GM21717 (cell line): ENCODE data around the gene IL7R.
"Not testable (repeated sequence)": the region's sequence is repeated elsewhere in the genome, so short reads cannot be mapped to it uniquely, and the experiment has no call there.

ENCODE experiments used
- ATAC-seq: cut with Tn5 transposase; IDR thresholded peaks from one replicate; pipeline ENCODE4 v1.9.1; 2021; ENCODE audit warnings: mild to moderate bottlenecking, moderate library complexity; ENCODE audit not compliant: unreplicated experiment

Gene IL7R

DNA sequence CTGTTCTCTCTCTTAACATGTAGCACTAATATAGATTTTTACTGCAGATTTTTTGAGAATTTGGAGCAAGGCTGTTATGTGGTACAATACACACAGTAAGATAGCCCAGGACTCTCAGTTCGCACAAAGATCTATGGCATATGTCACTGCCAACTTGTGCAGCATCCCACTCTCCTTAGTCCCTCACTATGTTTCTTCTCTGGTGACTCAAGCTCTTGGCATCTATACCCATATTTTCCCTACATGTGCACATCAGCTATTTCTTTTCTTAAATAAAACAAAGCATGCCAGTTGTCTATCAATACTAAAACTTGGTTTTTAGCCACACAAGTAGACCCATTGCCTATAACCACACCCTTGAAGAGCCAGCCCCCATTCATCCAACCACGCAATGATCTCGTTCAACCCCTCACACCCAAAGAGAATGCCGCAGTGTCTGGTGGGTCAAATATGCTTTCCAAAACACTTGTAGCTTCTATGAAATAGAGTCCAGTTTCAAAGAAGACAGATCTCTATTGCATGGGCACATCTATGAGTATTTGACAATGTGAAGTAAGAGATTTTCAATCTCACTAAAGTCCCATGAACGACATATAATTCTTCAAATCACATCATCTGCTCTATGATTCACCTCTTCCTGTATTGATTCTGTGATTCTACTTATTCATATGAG lies 18.2 kb upstream of the IL7R start:
- ATAC-seq = no peak

DNA sequence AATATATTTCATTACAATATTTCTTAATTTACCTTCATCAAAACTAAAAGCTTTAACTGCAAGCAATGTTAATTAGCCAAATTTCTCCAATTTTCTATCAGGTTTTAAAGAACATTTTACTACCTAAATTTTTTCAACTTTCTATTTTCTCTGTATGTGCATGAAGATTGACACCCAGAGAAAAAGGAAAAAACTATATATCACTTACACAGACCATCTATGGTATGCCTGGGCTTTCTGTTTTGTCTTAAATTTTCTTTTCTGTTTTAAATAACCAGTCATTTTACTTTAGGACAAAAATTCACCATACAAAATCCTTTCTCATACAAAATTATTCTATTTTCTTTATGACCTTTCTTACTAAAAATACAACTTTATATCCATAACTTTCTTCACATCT lies 13.8 kb upstream of the IL7R start:
- no peak for ATAC-seq

DNA sequence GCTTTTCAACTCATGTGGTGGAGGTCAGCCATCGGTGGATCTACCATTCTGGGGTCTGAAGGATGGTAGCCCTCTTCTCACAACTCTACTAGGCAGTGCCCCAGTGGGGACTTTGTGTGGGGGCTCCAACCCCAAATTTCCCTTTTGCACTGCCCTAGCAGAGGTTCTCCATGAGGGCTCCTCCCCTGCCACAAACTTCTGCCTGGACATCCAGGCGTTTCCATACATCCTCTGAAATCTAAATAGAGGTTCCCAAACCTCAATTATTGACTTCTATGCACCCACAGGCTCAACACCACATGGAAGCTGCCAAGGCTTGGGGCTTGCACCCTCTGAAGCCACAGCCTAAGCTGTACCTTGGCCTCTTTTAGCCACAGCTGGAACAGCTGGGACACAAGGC lies 11.2 kb upstream of the IL7R start:
- ATAC-seq = not testable (repeated sequence)

DNA sequence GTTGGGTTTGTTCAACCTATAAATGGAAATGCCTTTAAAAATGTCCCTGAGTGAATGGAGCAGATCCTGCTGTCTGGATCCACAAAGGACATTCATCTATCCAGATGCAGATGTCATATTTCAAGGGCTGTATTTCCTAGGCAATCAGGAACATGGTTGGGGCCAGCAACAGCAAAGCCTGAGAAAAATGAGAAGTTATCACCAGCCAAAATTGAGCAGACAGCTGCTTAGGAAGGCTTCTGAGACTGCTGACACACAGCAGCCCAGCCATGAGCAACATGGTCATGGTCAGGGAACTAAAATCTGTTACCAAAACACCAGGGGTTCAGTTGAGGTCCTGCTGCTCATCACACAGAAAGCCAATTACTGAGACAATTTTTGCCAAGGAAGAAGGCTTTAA lies 9.2 kb upstream of the IL7R start:
- no peak for ATAC-seq

DNA sequence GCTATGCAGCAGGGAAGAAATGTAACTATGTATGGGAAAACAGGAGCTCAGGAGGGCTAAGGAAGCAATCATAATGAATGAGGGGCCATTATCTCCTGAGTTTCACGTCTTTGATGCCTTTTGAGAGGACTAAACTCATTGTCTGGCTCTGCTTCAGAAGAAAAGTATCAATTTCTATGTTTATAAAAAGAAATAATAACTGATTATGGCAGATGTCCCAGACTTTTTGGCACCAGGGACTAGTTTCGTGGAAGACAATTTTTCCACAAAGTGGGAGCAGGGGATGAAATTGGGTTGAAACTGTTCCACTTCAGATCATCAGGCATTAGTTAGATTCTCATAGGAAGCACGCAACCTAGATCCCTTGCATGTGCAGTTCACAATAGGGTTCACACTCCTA lies 8.7 kb upstream of the IL7R start:
- no peak for ATAC-seq

DNA sequence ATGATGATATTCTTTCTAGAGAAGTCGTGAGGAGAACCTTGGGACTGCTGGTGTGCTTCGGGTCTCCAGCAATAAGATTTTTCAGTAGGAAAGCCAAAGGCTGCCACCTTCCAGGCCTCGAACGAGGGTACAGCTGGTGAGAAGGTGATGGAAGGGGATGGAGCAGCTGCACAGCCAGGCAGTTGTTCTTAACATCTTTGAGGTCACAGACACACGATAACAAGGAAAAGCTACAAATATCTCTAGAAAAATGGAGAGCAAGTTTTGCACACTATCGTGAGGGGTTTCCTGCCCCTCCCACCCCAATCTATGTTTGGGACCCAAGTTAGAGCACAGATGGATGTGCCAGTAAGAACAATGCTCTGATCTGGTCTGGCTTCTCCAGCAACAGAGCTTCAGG lies 6.8 kb upstream of the IL7R start:
- no peak for ATAC-seq

DNA sequence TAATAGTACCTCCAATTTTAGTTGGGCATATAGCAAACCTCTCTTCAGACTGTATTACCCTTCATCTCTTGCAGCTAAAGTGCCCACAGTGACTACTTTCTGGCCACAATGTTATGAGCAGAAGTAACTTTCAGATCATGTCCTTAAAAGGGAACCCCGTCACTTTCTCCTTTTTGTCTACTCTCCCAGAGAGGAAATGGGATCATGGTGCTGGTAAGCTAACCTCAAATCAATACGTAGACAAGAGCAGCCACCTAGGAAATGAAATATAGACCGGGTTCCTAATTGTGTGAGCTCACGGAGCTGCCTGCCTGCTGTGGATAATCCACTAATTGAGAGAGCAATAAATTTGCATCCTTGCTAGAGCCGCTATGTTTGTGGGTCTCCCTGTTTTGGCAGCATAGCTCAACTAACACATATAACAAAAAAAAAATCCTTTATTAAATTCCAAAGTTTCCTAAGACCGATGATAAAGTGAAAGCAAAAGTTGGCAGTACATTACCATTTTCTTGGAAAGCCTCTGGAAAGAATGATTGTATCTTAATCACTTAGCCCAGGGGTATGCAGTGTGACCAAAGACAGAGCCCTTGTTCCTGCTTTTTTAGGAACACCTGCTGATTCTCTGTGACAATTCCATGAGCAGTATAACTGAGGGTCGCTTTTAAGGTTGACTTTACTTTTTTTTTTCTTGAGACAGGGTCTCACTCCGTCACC lies 5.6 kb upstream of the IL7R start:
- ATAC-seq = no peak

DNA sequence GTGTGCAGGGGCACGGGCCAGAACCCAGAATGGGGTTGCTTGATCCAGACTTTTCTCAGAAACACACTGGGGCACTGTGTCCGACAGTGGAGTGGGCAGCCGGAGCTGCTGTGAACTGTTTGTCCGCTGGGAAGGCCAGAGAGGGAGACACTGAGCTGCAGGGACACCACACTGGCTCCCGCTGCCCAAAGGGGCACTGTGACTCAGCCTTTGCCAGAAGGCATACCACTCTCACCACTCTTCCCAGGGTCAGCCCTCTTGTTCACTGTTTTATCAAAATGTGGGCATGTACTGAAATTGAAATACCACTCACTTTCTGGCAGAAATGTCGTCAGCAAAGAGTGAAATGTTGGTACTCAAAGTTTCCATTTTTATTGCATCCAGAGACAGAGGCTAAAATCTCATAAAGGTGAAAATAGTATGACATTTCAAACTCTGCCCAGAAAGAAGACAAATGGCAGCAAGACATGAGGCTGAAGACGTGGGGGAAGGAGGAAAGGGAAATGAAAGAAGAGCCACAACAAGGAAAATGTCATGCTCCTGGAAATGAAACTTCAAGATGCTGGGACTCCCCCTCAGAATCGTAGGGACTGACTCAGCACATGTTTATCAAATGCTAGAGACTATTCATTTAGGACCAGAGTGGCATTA lies 4.5 kb upstream of the IL7R start:
- ATAC-seq = no peak

DNA sequence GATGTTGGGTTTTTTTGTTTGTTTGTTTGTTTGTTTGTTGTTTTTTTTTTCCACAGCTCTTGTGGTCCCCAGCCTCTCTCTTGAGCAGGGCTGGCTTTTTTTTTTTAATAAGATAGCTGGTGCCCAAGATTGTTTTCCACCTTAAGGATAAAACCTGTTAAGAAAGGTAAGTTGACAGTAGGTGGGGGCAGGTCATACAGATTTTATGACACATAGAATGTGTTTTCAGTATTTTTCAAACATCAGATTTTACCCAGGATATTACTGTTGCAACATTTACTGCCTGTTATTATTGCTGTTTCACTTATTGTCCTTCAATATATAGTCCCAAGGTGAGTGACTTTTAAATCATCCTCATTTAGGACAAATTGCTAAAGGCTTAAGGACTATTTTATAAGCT lies 3.9 kb upstream of the IL7R start:
- no peak for ATAC-seq

DNA sequence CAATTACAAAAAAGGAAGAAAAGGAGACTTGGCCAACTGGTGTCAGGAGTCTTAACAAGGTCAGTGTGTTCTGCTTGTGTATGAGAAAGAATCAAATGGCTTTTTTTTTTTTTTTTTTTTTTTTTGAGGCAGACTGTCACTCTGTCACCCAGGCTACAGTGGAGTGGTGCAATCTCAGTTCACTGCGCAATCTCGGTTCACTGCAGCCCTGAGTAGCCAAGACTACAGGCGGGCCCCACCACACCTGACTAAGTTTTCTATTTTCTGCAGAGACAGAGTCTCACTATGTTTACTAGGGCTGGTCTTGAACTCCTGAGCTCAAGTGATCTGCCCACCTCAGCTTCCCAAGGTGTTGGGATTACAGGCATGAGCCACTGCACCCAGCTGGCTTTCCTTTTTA lies 3.1 kb upstream of the IL7R start:
- no peak for ATAC-seq

DNA sequence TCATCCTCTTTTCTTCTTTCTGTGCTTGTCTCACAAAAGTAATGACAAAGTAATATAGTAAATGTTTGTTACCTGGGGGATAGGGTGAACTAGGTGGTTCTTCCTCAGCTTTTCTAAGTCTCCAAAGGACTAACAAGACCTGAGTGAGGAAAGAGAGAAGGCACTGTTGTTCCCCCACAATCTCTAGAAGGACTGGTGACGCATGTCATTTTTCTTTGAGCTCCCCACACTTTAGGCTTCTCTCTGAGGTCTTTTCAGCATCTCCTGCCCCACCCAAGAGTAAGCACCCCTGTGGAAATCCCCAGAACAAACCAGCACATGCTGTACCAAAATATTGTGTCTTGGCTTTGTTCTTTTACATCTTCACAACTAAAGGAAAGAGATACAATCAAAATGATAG lies 2.4 kb upstream of the IL7R start:
- ATAC-seq = no peak

DNA sequence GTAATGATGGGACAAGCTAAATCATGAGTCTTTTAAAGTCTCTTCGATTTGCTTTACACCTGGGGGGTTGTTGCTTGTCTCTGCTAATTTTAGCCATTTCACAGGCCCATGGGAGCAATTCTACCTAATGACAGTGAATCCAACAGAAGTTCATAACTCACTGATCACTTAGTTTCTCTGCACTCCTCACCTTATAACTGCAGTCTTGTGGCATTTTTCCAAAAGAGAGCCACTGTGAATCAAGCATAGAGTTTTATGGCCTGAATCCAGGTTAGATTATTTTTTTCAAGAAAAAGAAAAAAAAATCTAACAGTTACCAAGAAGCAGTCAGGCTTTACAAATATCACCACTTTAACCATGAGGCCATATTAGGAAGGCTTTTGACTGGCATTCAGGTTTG lies 1.5 kb upstream of the IL7R start:
- no peak for ATAC-seq

DNA sequence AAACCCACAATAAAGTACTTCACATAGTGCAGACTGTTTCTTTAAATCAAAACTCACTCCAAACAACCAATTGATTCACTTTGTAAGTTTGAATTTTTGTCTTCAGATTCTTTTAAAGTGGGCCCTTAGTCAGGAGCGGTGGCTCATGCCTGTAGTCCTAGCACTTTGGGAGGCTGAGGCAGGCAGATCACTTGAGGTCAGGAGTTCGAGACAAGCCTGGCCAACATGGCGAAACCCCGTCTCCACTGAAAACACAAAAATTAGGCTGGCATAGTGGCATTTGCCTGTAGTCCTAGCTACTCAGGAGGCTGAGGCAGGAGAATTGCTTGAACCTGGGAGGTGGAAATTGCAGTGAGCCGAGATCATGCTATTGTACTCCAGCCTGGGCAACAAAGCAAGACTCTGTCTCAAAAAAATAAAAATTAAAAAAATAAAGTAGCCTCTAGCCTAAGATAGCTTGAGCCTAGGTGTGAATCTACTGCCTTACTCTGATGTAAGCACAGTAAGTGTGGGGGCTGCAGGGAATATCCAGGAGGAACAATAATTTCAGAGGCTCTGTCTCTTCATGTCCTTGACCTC lies 416 bp upstream of the IL7R start:
- not testable (repeated sequence) for ATAC-seq

DNA sequence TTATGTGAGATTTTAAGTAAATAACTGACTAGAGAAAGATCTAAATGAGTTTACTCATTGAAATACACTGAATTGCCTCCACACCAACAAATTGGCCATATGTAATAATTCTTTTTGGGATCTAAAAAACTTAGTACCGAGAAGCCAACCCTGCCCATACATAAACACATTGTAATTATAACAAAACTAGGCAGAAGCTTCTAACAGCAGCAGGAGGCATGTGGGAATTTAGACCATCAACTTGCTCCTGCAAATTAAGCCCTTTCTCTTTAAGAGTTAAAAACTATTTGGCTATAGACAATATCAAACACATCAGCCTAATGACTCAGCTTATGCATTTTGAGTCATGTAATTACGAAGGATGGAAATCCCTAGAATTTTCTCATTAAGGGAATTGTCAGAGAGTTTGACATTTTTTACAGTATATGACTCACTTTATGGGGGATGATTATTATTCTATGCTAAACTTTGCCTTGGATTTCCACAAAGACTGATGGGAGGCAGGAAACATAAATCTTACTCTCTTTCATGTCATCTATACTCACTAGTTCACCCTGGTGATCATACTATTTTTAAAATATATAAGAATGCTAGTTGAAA lies 1.0 kb downstream of the IL7R start:
- no peak for ATAC-seq

DNA sequence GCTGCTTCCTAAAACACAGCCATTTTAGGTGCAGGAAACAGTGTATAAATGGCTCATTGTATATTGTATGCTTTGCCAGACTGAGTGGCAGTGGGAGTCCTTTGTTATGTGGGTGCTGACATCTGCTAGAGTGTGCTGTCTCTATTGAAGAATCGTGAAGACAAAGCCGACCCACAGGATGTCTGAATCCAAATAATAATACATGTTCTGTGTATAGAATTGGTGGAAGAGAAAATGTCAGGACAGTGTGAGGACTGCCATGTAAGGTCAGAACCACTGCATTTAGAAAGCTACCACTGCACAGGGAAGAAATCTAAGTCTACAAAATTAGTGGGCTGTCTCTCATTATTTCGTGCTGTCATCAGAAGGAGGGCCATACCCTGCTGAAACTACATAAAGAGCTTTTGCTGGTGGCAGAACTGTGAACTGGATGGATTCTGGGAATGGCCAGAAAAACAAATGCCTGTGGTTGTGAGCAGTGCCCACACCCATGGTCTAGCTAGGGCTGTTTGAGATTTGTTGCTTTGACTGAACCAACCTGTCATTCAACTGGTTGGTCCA lies 2.5 kb downstream of the IL7R start:
- no peak for ATAC-seq

DNA sequence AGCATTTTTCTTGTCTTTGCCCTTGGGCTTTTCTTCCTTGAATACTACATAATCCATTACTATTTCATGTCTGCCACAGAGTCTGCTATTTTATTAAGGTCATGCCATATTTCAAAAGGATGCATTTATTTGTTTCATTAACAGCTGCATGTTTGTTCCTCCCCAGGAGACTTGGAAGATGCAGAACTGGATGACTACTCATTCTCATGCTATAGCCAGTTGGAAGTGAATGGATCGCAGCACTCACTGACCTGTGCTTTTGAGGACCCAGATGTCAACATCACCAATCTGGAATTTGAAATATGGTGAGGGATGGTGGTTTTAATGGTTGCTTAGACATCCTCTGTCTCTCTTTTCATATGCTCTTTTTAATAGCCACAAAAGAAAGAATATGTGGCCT lies 4.0 kb downstream of the IL7R start:
- no peak for ATAC-seq

DNA sequence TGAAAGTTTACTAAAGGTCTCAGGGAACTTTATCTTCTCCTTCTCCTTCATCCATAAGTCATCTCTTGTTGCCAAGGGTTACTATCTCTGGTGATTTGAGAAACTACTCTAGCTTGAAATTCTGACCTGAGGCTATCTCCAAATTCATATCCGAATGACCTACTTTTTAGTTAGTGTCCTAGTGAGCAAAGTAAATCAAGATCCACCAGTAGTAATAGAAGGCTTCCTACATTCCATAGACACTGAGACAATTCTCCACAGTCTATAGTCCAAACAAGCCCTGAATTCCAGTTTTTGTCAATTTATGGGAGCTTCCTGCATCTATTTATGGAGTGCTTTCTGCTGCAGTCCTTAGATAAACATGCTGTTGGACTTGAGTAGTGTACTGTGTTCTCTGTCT lies 5.0 kb downstream of the IL7R start:
- no peak for ATAC-seq

DNA sequence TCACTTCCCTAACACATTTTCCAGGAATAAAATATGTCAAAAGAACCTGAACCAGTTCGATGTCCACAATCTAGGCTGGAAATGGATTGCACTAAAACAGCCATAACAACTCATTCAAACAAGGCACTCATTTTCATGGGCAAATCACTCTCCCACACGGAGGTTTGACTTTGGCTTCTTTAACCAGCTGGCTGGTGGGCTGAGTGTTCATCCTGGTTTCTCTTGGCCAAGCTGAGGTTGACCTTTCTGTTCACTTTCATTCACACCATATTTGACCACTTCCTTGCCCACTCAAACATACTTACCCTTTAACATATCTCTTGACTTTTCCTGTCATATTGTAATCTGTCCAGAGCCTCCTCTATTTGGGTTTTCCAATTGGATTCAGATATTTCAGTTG lies 5.4 kb downstream of the IL7R start:
- ATAC-seq = no peak

DNA sequence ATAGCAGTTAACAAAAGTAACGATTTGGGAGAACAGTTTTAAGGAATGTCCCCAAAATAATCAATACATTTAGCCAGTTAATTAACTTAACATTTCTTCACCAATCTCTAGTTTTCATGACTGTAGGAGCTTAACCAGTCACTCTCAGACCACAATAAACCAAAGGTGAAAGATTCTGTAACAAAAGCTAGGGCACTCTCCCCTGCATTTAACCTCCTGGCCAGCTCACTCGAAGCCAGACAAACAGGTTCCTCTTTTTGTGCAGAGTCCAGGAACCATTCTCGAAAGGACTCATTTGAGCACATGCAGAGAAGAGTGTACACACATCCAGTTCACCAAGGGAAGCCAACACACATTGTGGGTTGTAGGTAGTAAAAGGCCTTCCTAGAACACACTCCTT lies 6.5 kb downstream of the IL7R start:
- no peak for ATAC-seq

DNA sequence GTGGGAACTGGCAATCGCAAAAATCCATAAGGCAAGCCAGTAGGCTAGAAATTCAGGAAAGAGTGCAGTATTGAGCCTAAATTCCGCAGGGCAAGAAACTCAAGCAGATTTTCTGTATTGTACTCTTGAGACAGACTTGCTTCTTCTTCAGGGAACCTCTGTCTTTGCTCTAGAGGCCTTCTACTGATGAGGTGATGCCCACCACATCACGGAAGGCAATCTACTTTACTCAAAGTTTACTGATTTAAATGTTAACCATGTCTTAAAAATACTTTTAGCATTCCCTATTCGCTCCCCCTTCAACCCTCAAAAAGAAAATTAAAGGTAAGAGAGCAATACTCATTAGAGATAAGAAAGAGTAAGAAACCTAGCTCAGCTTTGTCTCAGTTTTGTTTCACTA lies 11.3 kb downstream of the IL7R start:
- ATAC-seq = no peak

DNA sequence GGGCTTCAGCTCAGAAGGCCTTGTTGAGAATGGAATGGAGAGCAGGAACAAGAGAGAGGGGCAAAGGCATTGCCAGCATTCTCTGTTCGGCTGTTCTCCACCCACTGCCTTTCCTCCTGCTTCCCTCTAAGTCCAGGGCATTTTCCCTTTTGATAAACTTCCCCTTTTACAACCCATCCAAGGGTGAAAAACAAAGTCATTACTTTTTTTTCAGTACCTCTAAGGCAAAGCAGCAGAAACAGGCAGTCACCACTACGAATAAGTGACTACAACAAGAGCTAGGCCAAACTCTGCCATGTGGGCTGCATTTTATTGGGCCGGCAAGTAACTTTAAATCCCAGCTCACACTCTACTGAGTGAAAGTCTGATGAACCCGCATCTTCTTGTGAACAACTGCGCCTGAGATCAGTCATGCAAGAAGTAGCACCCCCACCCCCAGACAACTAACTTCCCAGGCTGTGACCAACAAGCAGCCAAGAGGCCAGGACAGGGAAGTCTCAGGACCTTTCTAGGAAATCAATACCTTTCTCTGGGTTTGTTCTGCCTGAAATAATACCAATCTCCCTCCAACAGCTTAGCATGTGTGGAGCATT lies 13.1 kb downstream of the IL7R start:
- ATAC-seq = no peak
